HEK293T (cell line): ENCODE results near the gene ING5.

ENCODE experiments used
- CTCF ChIA-PET: fragments of 350-600 bp; formaldehyde crosslinking; extraction: SDS; loops from one replicate; lab custom pipeline; 2021; ENCODE audit warnings: antibody characterized with exemption, inconsistent platforms; lab: Yijun Ruan, JAX
- POLR2A ChIA-PET: fragments of 350-600 bp; formaldehyde crosslinking; extraction: SDS; loops from one replicate; lab custom pipeline; 2020; ENCODE audit warnings: antibody characterized with exemption, inconsistent platforms; lab: Yijun Ruan, JAX
- DNase-seq: peaks from one replicate; pipeline ENCODE4 v3.0.0; 2012; ENCODE audit warnings: mixed read lengths; ENCODE audit errors: extremely low spot score
- ARNT ChIP-seq: fragments of 450-650 bp; IDR thresholded peaks from 2 replicates; pipeline ENCODE4 v1.6.1; 2017; ENCODE audit warnings: mild to moderate bottlenecking
- BHLHE40 ChIP-seq: fragments of 450-650 bp; IDR thresholded peaks from 2 replicates; pipeline ENCODE4 v1.6.1; 2016; ENCODE audit warnings: mild to moderate bottlenecking, moderate library complexity, borderline replicate concordance
- CTBP1 ChIP-seq: fragments of 450-650 bp; IDR thresholded peaks from 2 replicates; pipeline ENCODE4 v1.6.1; 2016; ENCODE audit warnings: borderline replicate concordance
- ELF4 ChIP-seq: fragments of 450-650 bp; IDR thresholded peaks from 2 replicates; pipeline ENCODE4 v1.6.1; 2017; ENCODE audit warnings: antibody characterized with exemption
- FOXA1 ChIP-seq: fragments of 450-650 bp; IDR thresholded peaks from 2 replicates; pipeline ENCODE4 v1.6.1; 2016; ENCODE audit warnings: mild to moderate bottlenecking
- FOXK2 ChIP-seq: fragments of 450-650 bp; IDR thresholded peaks from 2 replicates; pipeline ENCODE4 v1.6.1; 2016; ENCODE audit warnings: mild to moderate bottlenecking
- FOXM1 ChIP-seq: fragments of 450-650 bp; IDR thresholded peaks from 2 replicates; pipeline ENCODE4 v1.6.1; 2017; ENCODE audit warnings: mild to moderate bottlenecking, borderline replicate concordance
- HDGF ChIP-seq: fragments of 450-650 bp; IDR thresholded peaks from 2 replicates; pipeline ENCODE4 v1.6.1; 2017; ENCODE audit warnings: antibody characterized with exemption, borderline replicate concordance
- L3MBTL2 ChIP-seq: fragments of 450-650 bp; conservative IDR thresholded peaks from 2 replicates; pipeline ENCODE4 v1.6.1; 2016; ENCODE audit warnings: mild to moderate bottlenecking
- LEF1 ChIP-seq: fragments of 450-650 bp; IDR thresholded peaks from 2 replicates; pipeline ENCODE4 v1.6.1; 2017; ENCODE audit warnings: mild to moderate bottlenecking, borderline replicate concordance
- NFRKB ChIP-seq: fragments of 450-650 bp; IDR thresholded peaks from 2 replicates; pipeline ENCODE4 v1.6.1; 2016; ENCODE audit warnings: mild to moderate bottlenecking, moderate library complexity
- PKNOX1 ChIP-seq: fragments of 450-650 bp; IDR thresholded peaks from 2 replicates; pipeline ENCODE4 v1.6.1; 2016
- SP1 ChIP-seq: fragments of 450-650 bp; IDR thresholded peaks from 2 replicates; pipeline ENCODE4 v1.6.1; 2017
- SUZ12 ChIP-seq: fragments of 450-650 bp; IDR thresholded peaks from 2 replicates; pipeline ENCODE4 v1.6.1; 2016; ENCODE audit warnings: mild to moderate bottlenecking
- TARDBP ChIP-seq: fragments of 450-650 bp; IDR thresholded peaks from 2 replicates; pipeline ENCODE4 v1.6.1; 2016
- ZNF384 ChIP-seq: fragments of 450-650 bp; IDR thresholded peaks from 2 replicates; pipeline ENCODE4 v1.6.1; 2016

Gene ING5

GRCh38 chr2:241770936-241771285 lies 69.1 kb downstream of the ING5 start:
- CTCF ChIA-PET, result no interaction called here
- no peak for DNase-seq
- POLR2A ChIA-PET, result no interaction called here
- TF ChIP-seq TARDBP (no peak), FOXA1 (no peak), NFRKB (no peak), BHLHE40 (no peak), FOXM1 (no peak), ARNT (no peak), FOXK2 (no peak), LEF1 (no peak), CTBP1 (no peak), SUZ12 (no peak), PKNOX1 (no peak), L3MBTL2 (no peak), SP1 (no peak), ZNF384 (no peak), ELF4 (no peak), HDGF (no peak)

GRCh38 chr2:241771286-241772062 lies 69.6 kb downstream of the ING5 start:
- ChIA-PET POLR2A (no interaction called here), CTCF (no interaction called here)
- no peak for TF ChIP-seq HDGF
- TF ChIP-seq L3MBTL2, result peak; percentile 68
- DNase-seq, result no peak

GRCh38 chr2:241772063-241772499 lies 70.2 kb downstream of the ING5 start:
- TF ChIP-seq PKNOX1 (peak; percentile 39; the same call in 1 of the 2 replicates), FOXA1 (no peak)
- ChIA-PET POLR2A (no interaction called here), CTCF (no interaction called here)
- DNase-seq, result no peak

GRCh38 chr2:241773511-241774418 lies 71.9 kb downstream of the ING5 start:
- ChIA-PET POLR2A (interaction anchor here (0.9 kb wide), 1 partner anchor 14 kb away, joined by 3 read pairs; no protein-coding TSS in a partner anchor), CTCF (no interaction called here)
- DNase-seq, result no peak
- TF ChIP-seq HDGF (no peak), TARDBP (no peak), ZNF384 (no peak), PKNOX1 (no peak), ELF4 (no peak)

GRCh38 chr2:241774419-241775222 lies 72.8 kb downstream of the ING5 start:
- no peak for DNase-seq
- TF ChIP-seq TARDBP (no peak), CTBP1 (no peak), FOXA1 (no peak), FOXM1 (no peak), FOXK2 (no peak), PKNOX1 (no peak), LEF1 (no peak), ZNF384 (no peak), SP1 (no peak), HDGF (no peak), SUZ12 (no peak), NFRKB (no peak), ELF4 (no peak), BHLHE40 (no peak), ARNT (no peak), L3MBTL2 (no peak)
- ChIA-PET CTCF (no interaction called here), POLR2A (no interaction called here)
